A549 (cell line): ENCODE results near the gene DAB1. TPM values are rescaled to one million over a fixed set of nuclear protein-coding genes. Genes with fewer than 3 reads are reported as not detected.

Experiments
- ATAC-seq, 2 experiments: fragments of 200-7000 bp in 1 of 2; fragments of >200 bp in 1 of 2; cut with Nextera tagmentation in 1 of 2; cut with Tn5 transposase in 1 of 2; 3 replicates each; pipeline versions ENCODE4 v1.8.0 to v1.9.1; 2018 to 2020; ENCODE audit warnings: mild to moderate bottlenecking in 1 of 2, moderate library complexity in 1 of 2
- CTCF ChIA-PET: fragments of 300-600 bp; sonication (Branson Sonifier 250); formaldehyde crosslinking; extraction: SDS; loops from one replicate; lab custom pipeline; 2021; ENCODE audit warnings: antibody characterized with exemption, inconsistent platforms; lab: Yijun Ruan, JAX
- POLR2A ChIA-PET: fragments of 350-600 bp; formaldehyde crosslinking; extraction: SDS; loops from one replicate; lab custom pipeline; 2021; ENCODE audit warnings: antibody characterized with exemption, inconsistent platforms; lab: Yijun Ruan, JAX
- DNase-seq, 2 experiments: peaks; one replicate each; pipeline versions ENCODE4 v3.0.0 to v3.0.0-alpha.2; 2011 to 2016; ENCODE audit warnings: low read depth in 1 of 2, low spot score in 1 of 2
- FAIRE-seq: peaks from 2 replicates; lab custom pipeline; 2011; peaks lifted over from hg19 to GRCh38; lab: Jason Lieb, UNC
- H3K27ac ChIP-seq, 2 experiments: fragments of >200 bp; sonication (Bioruptor Twin); formaldehyde crosslinking; 3 replicates each; pipeline ENCODE4 v1.5.1; 2016 to 2017
- H3K4me1 ChIP-seq: fragments of >200 bp; sonication (Bioruptor Twin); formaldehyde crosslinking; 3 replicates; pipeline ENCODE4 v1.6.1; 2016
- H3K4me2 ChIP-seq: fragments of >200 bp; sonication (Bioruptor Twin); formaldehyde crosslinking; 3 replicates; pipeline ENCODE4 v1.6.1; 2016
- H3K4me3 ChIP-seq: fragments of >200 bp; sonication (Bioruptor Twin); formaldehyde crosslinking; 3 replicates; pipeline ENCODE4 v1.5.1; 2016
- H3K9me3 ChIP-seq: fragments of >200 bp; sonication (Bioruptor Twin); formaldehyde crosslinking; 3 replicates; pipeline ENCODE4 v1.6.1; 2016
- ATOH8 ChIP-seq: fragments of 250-450 bp; sonication (Bioruptor Pico); IDR thresholded peaks from 2 replicates; pipeline ENCODE4 v1.5.0; 2020; ENCODE audit warnings: low read depth, mild to moderate bottlenecking, moderate library complexity
- BHLHE40 ChIP-seq: IDR thresholded peaks from 2 replicates; pipeline ENCODE4 v1.6.1; 2012; ENCODE audit warnings: low read depth, low read length, inconsistent platforms
- CBX2 ChIP-seq: fragments of 200-600 bp; sonication (generic); IDR thresholded peaks from 2 replicates; pipeline ENCODE4 v1.6.1; 2016; ENCODE audit warnings: low read depth, mild to moderate bottlenecking, borderline replicate concordance
- CBX8 ChIP-seq: fragments of 200-600 bp; sonication (generic); IDR thresholded peaks from 2 replicates; pipeline ENCODE4 v1.6.1; 2016
- CHD4 ChIP-seq: fragments of 200-600 bp; sonication (generic); IDR thresholded peaks from 2 replicates; pipeline ENCODE4 v1.6.1; 2016; ENCODE audit warnings: antibody characterized with exemption, mild to moderate bottlenecking, borderline replicate concordance
- EHF ChIP-seq: fragments of 250-450 bp; sonication (Bioruptor Pico); IDR thresholded peaks from 2 replicates; pipeline ENCODE4 v1.5.0; 2020; ENCODE audit warnings: mild to moderate bottlenecking
- EHMT2 ChIP-seq: fragments of 200-600 bp; sonication (generic); IDR thresholded peaks from 2 replicates; pipeline ENCODE4 v1.6.1; 2016; ENCODE audit warnings: antibody characterized with exemption, low read depth, mild to moderate bottlenecking, moderate library complexity
- ELK1 ChIP-seq: fragments of 150-350 bp; IDR thresholded peaks from 2 replicates; pipeline ENCODE4 v1.6.1; 2014; ENCODE audit warnings: low read depth, mild to moderate bottlenecking, low read length
- EP300 ChIP-seq, 2 experiments: fragments of >200 bp; sonication (Bioruptor Twin); formaldehyde crosslinking; IDR thresholded peaks; 2 replicates in 1 of 2; 3 replicates in 1 of 2; pipeline ENCODE4 v1.6.1; 2016 to 2017
- FOSB ChIP-seq: fragments of 250-450 bp; sonication (Bioruptor Pico); IDR thresholded peaks from 2 replicates; pipeline ENCODE4 v1.5.0; 2020; ENCODE audit warnings: mild to moderate bottlenecking, moderate library complexity
- HDAC2 ChIP-seq: fragments of 200-600 bp; sonication (generic); IDR thresholded peaks from 2 replicates; pipeline ENCODE4 v1.6.1; 2016
- HMGXB4 ChIP-seq: fragments of 250-450 bp; sonication (Bioruptor Pico); IDR thresholded peaks from 2 replicates; pipeline ENCODE4 v1.5.0; 2021; ENCODE audit warnings: mild to moderate bottlenecking, moderate library complexity, borderline replicate concordance
- JUN ChIP-seq, 2 experiments: fragments of >200 bp; sonication (Bioruptor Twin); formaldehyde crosslinking; IDR thresholded peaks; 2 replicates in 1 of 2; 3 replicates in 1 of 2; pipeline ENCODE4 v1.6.1; 2016 to 2017
- JUNB ChIP-seq: fragments of >200 bp; sonication (Bioruptor Twin); formaldehyde crosslinking; IDR thresholded peaks from 2 replicates; pipeline ENCODE4 v1.6.1; 2016
- MAFK ChIP-seq: fragments of 450-650 bp; IDR thresholded peaks from 2 replicates; pipeline ENCODE4 v1.6.1; 2014; ENCODE audit not compliant: partially characterized antibody
- MAX ChIP-seq: IDR thresholded peaks from 2 replicates; pipeline ENCODE4 v1.6.1; 2012
- MYC ChIP-seq: IDR thresholded peaks from 2 replicates; pipeline ENCODE4 v1.6.1; 2012; ENCODE audit warnings: mild to moderate bottlenecking, inconsistent platforms, low read length, improper control_type of control experiment, borderline replicate concordance
- NFE2L2 ChIP-seq: fragments of 150-350 bp; conservative IDR thresholded peaks from 2 replicates; pipeline ENCODE4 v1.6.1; 2014; ENCODE audit warnings: low read length
- PHF8 ChIP-seq: fragments of 200-600 bp; sonication (generic); IDR thresholded peaks from 2 replicates; pipeline ENCODE4 v1.6.1; 2016; ENCODE audit warnings: low read depth, mild to moderate bottlenecking, antibody characterized with exemption, moderate library complexity, borderline replicate concordance
- POLR2A ChIP-seq: IDR thresholded peaks from 2 replicates; pipeline ENCODE4 v1.6.1; 2012; ENCODE audit warnings: mild to moderate bottlenecking, low read length
- RARB ChIP-seq: fragments of 250-450 bp; sonication (Bioruptor Pico); IDR thresholded peaks from 2 replicates; pipeline ENCODE4 v1.8.0; 2021; ENCODE audit warnings: mild to moderate bottlenecking, moderate library complexity
- RFX5 ChIP-seq: fragments of 450-650 bp; IDR thresholded peaks from 2 replicates; pipeline ENCODE4 v1.7.1; 2014; ENCODE audit warnings: antibody characterized with exemption, mild to moderate bottlenecking, moderate library complexity
- RNF2 ChIP-seq: fragments of 200-600 bp; sonication (generic); IDR thresholded peaks from 2 replicates; pipeline ENCODE4 v1.6.1; 2016; ENCODE audit warnings: low read depth, mild to moderate bottlenecking, antibody characterized with exemption, moderate library complexity, borderline replicate concordance
- SMC3 ChIP-seq: fragments of >200 bp; sonication (Bioruptor Twin); formaldehyde crosslinking; IDR thresholded peaks from 3 replicates; pipeline ENCODE4 v1.6.1; 2018; ENCODE audit warnings: inconsistent platforms
- TP53 ChIP-seq: fragments of 250-450 bp; sonication (Bioruptor Pico); IDR thresholded peaks from 2 replicates; pipeline ENCODE4 v1.5.0; 2021; ENCODE audit warnings: mild to moderate bottlenecking, moderate library complexity
- USF2 ChIP-seq: fragments of 450-650 bp; IDR thresholded peaks from 2 replicates; pipeline ENCODE4 v1.6.1; 2014; ENCODE audit warnings: antibody characterized with exemption
- ZC3H11A ChIP-seq: fragments of 450-650 bp; IDR thresholded peaks from 2 replicates; pipeline ENCODE4 v1.6.1; 2014; ENCODE audit warnings: antibody characterized with exemption, mild to moderate bottlenecking
- WGBS: methylation state at CpG from one replicate; pipeline ENCODE4 v1.1.6; 2017; ENCODE audit errors: missing lambda C conversion rate; 5-methylcytosine and 5-hydroxymethylcytosine counted together
- polyA plus RNA-seq, 4 experiments: library from polyadenylated mRNA; depleted of rRNA in 3 of 4; stranded (reverse); fragments of >200 nt; fragmentation: RNase III in 1 of 4; extraction: RNeasy Plus Mini Kit Qiagen cat#74134 plus additional on column Dnase treatment in 1 of 4; gene quantifications; 2 replicates in 3 of 4; 3 replicates in 1 of 4; pipeline ENCODE4 v1.2.3, GENCODE V29; 2011 to 2017
- TF ChIP-seq, protein P1 (sequence below): fragments of 200-600 bp; sonication (generic); IDR thresholded peaks from 2 replicates; pipeline ENCODE4 v1.6.1; 2016; ENCODE audit warnings: antibody characterized with exemption, mild to moderate bottlenecking, moderate library complexity

The DAB1 gene
- polyA plus RNA-seq, 2 of the 4 experiments (the other 2 are of a cell fraction) = not detected

DNA sequence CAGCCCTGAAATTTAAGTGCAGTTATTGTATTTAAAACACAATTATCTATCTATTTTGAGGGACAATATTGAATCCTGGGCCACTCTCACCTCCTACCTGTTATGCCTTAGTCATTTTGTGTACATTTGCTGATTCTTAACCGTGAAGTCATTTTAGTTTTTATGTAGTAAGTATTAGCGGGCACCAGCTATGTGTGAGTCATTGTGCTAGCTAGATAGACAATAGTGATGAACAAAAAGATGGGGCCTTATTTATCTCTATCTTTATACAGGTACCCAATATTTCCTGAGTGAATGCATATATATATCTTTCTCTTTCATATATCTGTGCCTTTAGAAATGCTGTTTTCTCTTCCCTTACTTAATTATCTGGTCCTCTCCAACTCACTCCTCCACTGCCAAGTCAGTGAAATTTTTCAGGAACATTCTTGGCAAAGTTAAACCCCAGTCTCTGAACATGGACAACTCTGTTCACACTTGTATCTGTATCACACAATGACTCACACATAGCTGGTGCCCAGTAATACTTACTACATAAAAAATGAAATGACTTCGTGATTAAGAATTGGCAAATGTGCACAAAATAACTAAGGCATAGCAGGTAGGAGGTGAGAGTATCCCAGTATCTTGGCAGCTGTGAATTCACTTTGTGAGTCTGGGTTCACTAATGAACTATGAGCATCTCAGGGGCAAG, 292.0 kb downstream of the DAB1 start:
- TF ChIP-seq NFE2L2 (no peak), CBX2 (no peak), ELK1 (no peak), USF2 (no peak), EP300 (IDR thresholded peaks at IDR 0.05) (no peak), BHLHE40 (no peak), HDAC2 (no peak), RNF2 (no peak), POLR2A (no peak), RFX5 (no peak), JUN (IDR thresholded peaks at IDR 0.05) (no peak), CHD4 (no peak)
- TF ChIP-seq, protein P1, sequence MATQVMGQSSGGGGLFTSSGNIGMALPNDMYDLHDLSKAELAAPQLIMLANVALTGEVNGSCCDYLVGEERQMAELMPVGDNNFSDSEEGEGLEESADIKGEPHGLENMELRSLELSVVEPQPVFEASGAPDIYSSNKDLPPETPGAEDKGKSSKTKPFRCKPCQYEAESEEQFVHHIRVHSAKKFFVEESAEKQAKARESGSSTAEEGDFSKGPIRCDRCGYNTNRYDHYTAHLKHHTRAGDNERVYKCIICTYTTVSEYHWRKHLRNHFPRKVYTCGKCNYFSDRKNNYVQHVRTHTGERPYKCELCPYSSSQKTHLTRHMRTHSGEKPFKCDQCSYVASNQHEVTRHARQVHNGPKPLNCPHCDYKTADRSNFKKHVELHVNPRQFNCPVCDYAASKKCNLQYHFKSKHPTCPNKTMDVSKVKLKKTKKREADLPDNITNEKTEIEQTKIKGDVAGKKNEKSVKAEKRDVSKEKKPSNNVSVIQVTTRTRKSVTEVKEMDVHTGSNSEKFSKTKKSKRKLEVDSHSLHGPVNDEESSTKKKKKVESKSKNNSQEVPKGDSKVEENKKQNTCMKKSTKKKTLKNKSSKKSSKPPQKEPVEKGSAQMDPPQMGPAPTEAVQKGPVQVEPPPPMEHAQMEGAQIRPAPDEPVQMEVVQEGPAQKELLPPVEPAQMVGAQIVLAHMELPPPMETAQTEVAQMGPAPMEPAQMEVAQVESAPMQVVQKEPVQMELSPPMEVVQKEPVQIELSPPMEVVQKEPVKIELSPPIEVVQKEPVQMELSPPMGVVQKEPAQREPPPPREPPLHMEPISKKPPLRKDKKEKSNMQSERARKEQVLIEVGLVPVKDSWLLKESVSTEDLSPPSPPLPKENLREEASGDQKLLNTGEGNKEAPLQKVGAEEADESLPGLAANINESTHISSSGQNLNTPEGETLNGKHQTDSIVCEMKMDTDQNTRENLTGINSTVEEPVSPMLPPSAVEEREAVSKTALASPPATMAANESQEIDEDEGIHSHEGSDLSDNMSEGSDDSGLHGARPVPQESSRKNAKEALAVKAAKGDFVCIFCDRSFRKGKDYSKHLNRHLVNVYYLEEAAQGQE = no peak
- no peak overlapping the region for H3K4me2 ChIP-seq
- FAIRE-seq = no peak
- H3K9me3 ChIP-seq = no peaks in the 10 kb centered on the region
- H3K27ac ChIP-seq = no peak overlapping the region
- ChIA-PET CTCF (no interaction called here), POLR2A (no interaction called here)
- no peak for ATAC-seq
- no peak overlapping the region for H3K4me3 ChIP-seq
- WGBS = 4% methylated on average over 3 of the region's 3 CpGs
- H3K4me1 ChIP-seq = no peaks in the 10 kb centered on the region
- no peak for DNase-seq

DNA sequence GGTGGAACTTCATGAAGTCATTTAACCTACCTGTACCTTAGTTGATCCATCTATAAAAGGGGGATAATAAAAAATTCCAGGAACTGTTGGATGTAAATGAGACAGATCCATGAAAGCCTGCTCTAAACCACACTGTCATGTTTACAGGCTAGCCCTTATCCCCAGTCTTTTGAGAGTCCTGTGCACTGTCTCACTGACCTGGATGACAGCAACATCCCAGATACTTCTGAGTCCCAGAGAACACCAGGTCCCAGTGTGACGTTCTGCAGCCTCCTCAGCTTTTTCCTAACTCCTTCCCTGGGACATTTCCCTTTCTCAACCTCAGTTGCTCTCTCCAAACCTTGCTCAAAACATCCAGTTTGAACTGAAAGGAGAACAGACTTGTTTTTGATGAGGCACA, 292.6 kb downstream of the DAB1 start:
- ATAC-seq (no peak), FAIRE-seq (no peak)
- Histone ChIP-seq H3K9me3 (no peaks in the 10 kb centered on the region), H3K4me1 (no peaks in the 10 kb centered on the region), H3K4me2 (no peak overlapping the region)
- no peak for TF ChIP-seq EHMT2
- TF ChIP-seq EHF = no peak
- no peak for TF ChIP-seq MYC
- TF ChIP-seq CBX8 = no peak
- TF ChIP-seq FOSB (CRISPR knock-in tag) = no peak
- TF ChIP-seq MAX = no peak
- no peak for TF ChIP-seq RFX5
- TF ChIP-seq RARB (CRISPR knock-in tag) = no peak
- TF ChIP-seq SMC3 = no peak
- no peak for TF ChIP-seq MAFK
- TF ChIP-seq ZC3H11A = no peak
- no peak for TF ChIP-seq EP300 (IDR thresholded peaks at IDR 0.05)
- TF ChIP-seq POLR2A = no peak
- no peak for TF ChIP-seq PHF8
- TF ChIP-seq ELK1 = no peak
- no peak for TF ChIP-seq HMGXB4
- TF ChIP-seq JUNB = no peak
- TF ChIP-seq TP53 (CRISPR knock-in tag) = no peak
- TF ChIP-seq CBX2 = no peak
- TF ChIP-seq ATOH8 (CRISPR knock-in tag) = no peak
- TF ChIP-seq, all 56 proteins: peak for 0
- ChIA-PET CTCF (no interaction called here), POLR2A (no interaction called here)
- no peak overlapping the region for H3K27ac ChIP-seq
- WGBS = 0% methylated on average over 1 of the region's 1 CpG
- H3K4me3 ChIP-seq = no peak overlapping the region
- no peak for DNase-seq
